Smooth muscle cell (in vitro differentiated cells): ENCODE results near the gene INO80B. TPM values are rescaled to one million over a fixed set of nuclear protein-coding genes. Genes with fewer than 3 reads are reported as not detected.

ENCODE experiments used
- DNase-seq: peaks from one replicate; lab custom pipeline; 2025; ENCODE audit not compliant: unreplicated experiment; lab: John Stamatoyannopoulos, UW
- H2AFZ ChIP-seq: fragments of 200-600 bp; sonication (generic); 2 replicates; pipeline ENCODE4 v1.6.0; 2016; ENCODE audit warnings: antibody characterized with exemption, low read depth, mild to moderate bottlenecking
- H3F3A ChIP-seq: fragments of 200-600 bp; sonication (generic); 2 replicates; pipeline ENCODE4 v1.6.0; 2017; ENCODE audit warnings: antibody characterized with exemption, low read depth
- H3K27ac ChIP-seq: fragments of 200-600 bp; sonication (generic); 2 replicates; pipeline ENCODE4 v1.5.1; 2016; ENCODE audit warnings: low read depth, mild to moderate bottlenecking
- H3K27me3 ChIP-seq: fragments of 200-600 bp; sonication (generic); 2 replicates; pipeline ENCODE4 v1.6.1; 2016; ENCODE audit warnings: low read depth, mild to moderate bottlenecking
- H3K36me3 ChIP-seq: fragments of 200-600 bp; sonication (generic); 2 replicates; pipeline ENCODE4 v1.5.1; 2016; ENCODE audit warnings: low read depth
- H3K4me1 ChIP-seq: fragments of 200-600 bp; sonication (generic); 2 replicates; pipeline ENCODE4 v1.5.1; 2016; ENCODE audit warnings: low read depth
- H3K4me2 ChIP-seq: fragments of 200-600 bp; sonication (generic); 2 replicates; pipeline ENCODE4 v1.6.0; 2016; ENCODE audit warnings: mild to moderate bottlenecking
- H3K4me3 ChIP-seq: fragments of 200-600 bp; sonication (generic); 2 replicates; pipeline ENCODE4 v1.5.1; 2016; ENCODE audit warnings: mild to moderate bottlenecking
- H3K79me2 ChIP-seq: fragments of 200-600 bp; sonication (generic); 2 replicates; pipeline ENCODE4 v1.6.0; 2016; ENCODE audit warnings: low read depth, mild to moderate bottlenecking
- H3K9ac ChIP-seq: fragments of 200-600 bp; sonication (generic); 2 replicates; pipeline ENCODE4 v1.6.0; 2016; ENCODE audit warnings: low read depth
- H3K9me3 ChIP-seq: fragments of 200-600 bp; sonication (generic); replicated peaks from 2 replicates; pipeline ENCODE4 v1.5.1; 2016; ENCODE audit warnings: low read depth
- H4K20me1 ChIP-seq: fragments of 200-600 bp; sonication (generic); 2 replicates; pipeline ENCODE4 v1.6.0; 2016; ENCODE audit warnings: low read depth
- CTCF ChIP-seq: fragments of 200-600 bp; sonication (generic); IDR thresholded peaks from 2 replicates; pipeline ENCODE4 v1.5.1; 2017; ENCODE audit warnings: borderline replicate concordance, mild to moderate bottlenecking, antibody characterized with exemption; ENCODE audit not compliant: insufficient read depth, poor library complexity, severe bottlenecking
- WGBS: methylation state at CpG from one replicate; pipeline ENCODE4 v1.1.7; 2016; ENCODE audit warnings: low lambda C conversion rate; 5-methylcytosine and 5-hydroxymethylcytosine counted together
- polyA plus RNA-seq: library from polyadenylated mRNA; unstranded; fragments of >200 nt; fragmentation: Nextera tagmentation; extraction: Ambion mirVana; gene quantifications from 2 replicates; pipeline ENCODE4 v1.2.1, GENCODE V29; 2016
- total RNA-seq: library from RNA; depleted of rRNA; stranded (reverse); fragments of >200 nt; gene quantifications from 2 replicates; pipeline ENCODE4 v1.2.3, GENCODE V29; 2014

The INO80B gene
- total and polyA plus RNA-seq, 2 experiments from 2014 or later: 4.7 to 10.4 TPM

GRCh38 chr2:74499940-74500577 is 45.2 kb downstream of the INO80B start:
- Histone ChIP-seq H3K79me2 (peaks cover 4% of the 10 kb centered on the region), H3K27me3 (peaks cover 49% of the 10 kb centered on the region), H4K20me1 (no peaks in the 10 kb centered on the region), H3K9me3 (no peaks in the 10 kb centered on the region), H3K9ac (no peak overlapping the region), H3K27ac (no peak overlapping the region), H3K36me3 (no peaks in the 10 kb centered on the region), H3K4me1 (peaks cover 27% of the 10 kb centered on the region), H3K4me3 (peak overlapping the region; percentile 46), H2AFZ (no peak overlapping the region), H3F3A (peaks cover 10% of the 10 kb centered on the region), H3K4me2 (peak overlapping the region; percentile 88)
- TF ChIP-seq CTCF: no peak
- WGBS: 32% methylated on average over 13 of the region's 15 CpGs
- no peak for DNase-seq

- H3K9me3 ChIP-seq: no peaks in the 10 kb centered on the region
- H3K79me2 ChIP-seq: peaks cover 8% of the 10 kb centered on the region
- H3K36me3 ChIP-seq: no peaks in the 10 kb centered on the region
- H4K20me1 ChIP-seq: no peaks in the 10 kb centered on the region
- peaks cover 10% of the 10 kb centered on the region for H3F3A ChIP-seq
- no peak overlapping the region for H3K27ac ChIP-seq
- peaks cover 49% of the 10 kb centered on the region for H3K27me3 ChIP-seq
- H3K4me2 ChIP-seq: no peak overlapping the region
- H3K9ac ChIP-seq: no peak overlapping the region
- H3K4me1 ChIP-seq: peaks cover 27% of the 10 kb centered on the region
- no peak for TF ChIP-seq CTCF
- no peak for DNase-seq
- H2AFZ ChIP-seq: no peak overlapping the region
- H3K4me3 ChIP-seq: no peak overlapping the region
Measured at GRCh38 chr2:74500578-74500946, 45.7 kb downstream of the INO80B start.

- no peak overlapping the region for H3K27ac ChIP-seq
- WGBS: 52% methylated on average over 18 of the region's 18 CpGs
- H4K20me1 ChIP-seq: peaks cover 4% of the 10 kb centered on the region
- H3K9ac ChIP-seq: no peak overlapping the region
- H3K4me1 ChIP-seq: peaks cover 34% of the 10 kb centered on the region
- no peak overlapping the region for H2AFZ ChIP-seq
- no peaks in the 10 kb centered on the region for H3K36me3 ChIP-seq
- H3K4me3 ChIP-seq: peak overlapping the region; percentile 61
- H3K79me2 ChIP-seq: peaks cover 17% of the 10 kb centered on the region
- H3F3A ChIP-seq: peaks cover 6% of the 10 kb centered on the region
- peak overlapping the region; percentile 94 for H3K4me2 ChIP-seq
- no peaks in the 10 kb centered on the region for H3K9me3 ChIP-seq
- DNase-seq: no peak
- peaks cover 49% of the 10 kb centered on the region for H3K27me3 ChIP-seq
- TF ChIP-seq CTCF: no peak
Measured at GRCh38 chr2:74501335-74502071, 46.6 kb downstream of the INO80B start.
